Neural progenitor cell (in vitro differentiated cells): ENCODE data around the gene OSM.

Source experiments
- CTCF ChIP-seq: fragments of 200-600 bp; sonication (generic); IDR thresholded peaks from 2 replicates; pipeline ENCODE4 v1.5.1; 2017; ENCODE audit warnings: antibody characterized with exemption, mild to moderate bottlenecking
- EZH2phosphoT487 ChIP-seq: fragments of 200-600 bp; sonication (generic); IDR thresholded peaks from 2 replicates; pipeline ENCODE4 v1.6.1; 2017; ENCODE audit warnings: antibody characterized with exemption

DNA sequence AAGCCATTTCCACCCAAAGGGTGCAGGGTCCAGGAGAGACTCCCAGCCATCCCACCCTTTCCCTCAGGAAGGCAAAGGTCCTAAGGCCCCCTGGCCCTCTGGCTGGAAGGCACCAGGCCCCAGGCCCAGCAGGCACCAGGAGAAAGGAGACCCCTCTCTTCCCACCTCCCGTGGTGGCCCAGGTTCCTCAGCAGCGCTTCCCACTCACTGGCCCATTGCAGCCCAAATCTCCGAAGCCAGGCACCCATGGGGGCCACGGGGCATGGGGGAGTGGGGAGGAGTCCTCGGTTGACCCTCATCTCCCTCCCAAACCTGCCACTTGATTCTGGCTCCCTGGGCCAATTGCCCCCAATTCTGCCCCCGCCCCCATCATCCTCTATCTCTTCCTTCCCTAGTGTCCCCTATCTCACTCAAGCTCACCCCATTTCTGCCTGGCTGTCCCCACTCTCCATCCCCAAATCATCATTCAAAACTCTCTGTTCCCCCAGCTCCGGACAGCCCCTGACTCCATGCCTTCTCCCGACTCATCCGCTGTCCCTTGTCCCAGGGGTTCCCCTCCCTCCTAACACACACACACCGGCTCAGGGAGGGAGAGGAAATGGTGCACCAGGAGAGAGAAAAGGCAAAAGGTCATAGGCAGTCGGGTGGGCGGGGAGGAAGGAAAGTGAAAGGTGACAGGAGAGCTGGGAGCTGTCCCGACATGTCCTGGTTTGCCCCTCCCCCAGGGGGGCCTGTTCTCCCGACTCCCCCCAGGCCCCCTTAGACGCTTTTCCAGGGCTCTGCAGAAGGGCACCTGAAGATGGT lies 21.3 kb downstream of the OSM start:
- no peak for TF ChIP-seq CTCF
- no peak for TF ChIP-seq EZH2phosphoT487
